GM19463 (cell line): ENCODE results near the gene ZNF215.
"Not testable (repeated sequence)": the region's sequence is repeated elsewhere in the genome, so short reads cannot be mapped to it uniquely, and the experiment has no call there.

ENCODE experiments used
- ATAC-seq: cut with Tn5 transposase; IDR thresholded peaks from one replicate; pipeline ENCODE4 v1.9.1; 2021; ENCODE audit warnings: mild to moderate bottlenecking, moderate library complexity; ENCODE audit not compliant: unreplicated experiment

ZNF215 gene

GRCh38 chr11:6926208-6927029 is at the start of gene ZNF215:
Gene ZNF215 (plus strand): TSS chr11:6926426. CDS start chr11:6932273, 5,847 bp downstream.
- peak; percentile 69 for ATAC-seq

GRCh38 chr11:6876914-6877313 is 49.3 kb upstream of the ZNF215 start:
- no peak for ATAC-seq

- no peak for ATAC-seq
These were observed 43.5 kb upstream of the ZNF215 start for GRCh38 chr11:6882751-6883150.

- ATAC-seq: not testable (repeated sequence)
These were observed 38.5 kb upstream of the ZNF215 start for GRCh38 chr11:6887711-6888110.

- no peak for ATAC-seq
These were observed 37.4 kb upstream of the ZNF215 start for GRCh38 chr11:6888830-6889229.

- no peak for ATAC-seq
These were observed 36.4 kb upstream of the ZNF215 start for GRCh38 chr11:6889835-6890234.

GRCh38 chr11:6892400-6892799 is 33.8 kb upstream of the ZNF215 start, which contains the start of gene OR2D2:
Gene OR2D2 (minus strand): TSS chr11:6892500. CDS start chr11:6892500, 0 bp downstream.
- ATAC-seq: no peak

- no peak for ATAC-seq
These were observed 32.1 kb upstream of the ZNF215 start for GRCh38 chr11:6894097-6894496.

GRCh38 chr11:6895010-6895409 is 31.2 kb upstream of the ZNF215 start:
- peak; percentile 92 for ATAC-seq

- ATAC-seq: no peak
These were observed 27.3 kb upstream of the ZNF215 start for GRCh38 chr11:6898911-6899310.

- no peak for ATAC-seq
These were observed 25.8 kb upstream of the ZNF215 start for GRCh38 chr11:6900327-6900999.

- not testable (repeated sequence) for ATAC-seq
These were observed 21.4 kb upstream of the ZNF215 start for GRCh38 chr11:6904804-6905203.

GRCh38 chr11:6911378-6911777 is 14.8 kb upstream of the ZNF215 start:
- no peak for ATAC-seq

- ATAC-seq: no peak
These were observed 14.3 kb upstream of the ZNF215 start for GRCh38 chr11:6911948-6912347.

GRCh38 chr11:6919698-6920097 is 6.5 kb upstream of the ZNF215 start:
- no peak for ATAC-seq

GRCh38 chr11:6920702-6921101 is 5.5 kb upstream of the ZNF215 start, which contains the start of gene OR2D3:
Gene OR2D3 (plus strand): TSS chr11:6921002. CDS start chr11:6921002, 0 bp downstream.
- ATAC-seq: no peak

- ATAC-seq: no peak
These were observed 1.1 kb upstream of the ZNF215 start for GRCh38 chr11:6925007-6925577.

- no peak for ATAC-seq
These were observed 504 bp upstream of the ZNF215 start for GRCh38 chr11:6925636-6926207.

GRCh38 chr11:6927030-6927617 is 898 bp downstream of the ZNF215 start:
- peak; percentile 51 for ATAC-seq

- no peak for ATAC-seq
These were observed 2.7 kb downstream of the ZNF215 start for GRCh38 chr11:6928916-6929315.

- ATAC-seq: no peak
These were observed 5.0 kb downstream of the ZNF215 start for GRCh38 chr11:6931146-6931713.
